Measurements from ENCODE around the gene SIPA1L3. TPM values are rescaled to one million over a fixed set of nuclear protein-coding genes. Genes with fewer than 3 reads are reported as not detected.

The SIPA1L3 gene
- polyA plus RNA-seq, 2 of the 4 experiments (the other 2 are of a cell fraction), result 28.9 to 50.6 TPM

DNA sequence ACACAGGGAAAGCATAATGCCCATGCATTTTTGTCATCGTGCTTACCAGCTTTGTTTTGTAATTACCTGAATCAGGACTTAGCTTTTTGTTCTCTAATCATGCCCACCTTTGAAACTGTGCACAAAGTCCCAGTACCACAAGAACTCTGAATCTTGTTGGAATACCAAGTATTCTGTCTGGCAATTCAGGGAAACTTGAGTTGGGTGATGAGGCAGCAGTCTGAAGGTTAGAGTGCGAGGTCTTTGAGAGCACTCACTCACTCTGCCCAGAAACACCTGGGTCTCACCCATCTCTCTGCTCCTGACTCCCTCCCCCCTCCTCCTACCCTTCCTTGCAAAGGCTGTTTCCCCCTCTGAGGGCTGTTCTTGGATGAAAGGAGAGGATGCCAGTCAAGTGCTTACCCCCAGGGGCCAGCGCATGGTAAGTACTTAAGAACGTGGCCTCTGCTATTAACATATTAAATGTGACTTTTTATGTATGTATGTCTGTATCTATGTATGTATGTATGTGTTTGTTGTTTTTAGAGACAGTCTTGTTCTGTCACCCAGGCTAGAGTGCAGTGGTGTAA is 22.4 kb downstream of the SIPA1L3 start:
- FAIRE-seq (peak; percentile 18), ATAC-seq (no peak), DNase-seq (ENCODE audit: low read depth in 1 of 2, low spot score in 1 of 2) (no peak)
- H3K27ac ChIP-seq, result peak overlapping the region; percentile 32 to 50; a peak in 5 of 6 replicates
- H3K4me1 ChIP-seq, result peaks cover 67% of the 10 kb centered on the region
- ChIA-PET POLR2A (no interaction called here), CTCF (interaction anchor here (0.6 to 16.3 kb wide), 5 partner anchors 11 to 85 kb away, joined by 3 to 230 read pairs (median 20); partner anchors contain the start of genes SIPA1L3 and WDR87)
- TF ChIP-seq BHLHE40 (IDR thresholded peaks at IDR 0.05; ENCODE audit: low read depth, low read length) (no peak), ESRRA (IDR thresholded peaks at IDR 0.05; ENCODE audit: borderline replicate concordance, low read length) (no peak), CBX8 (IDR thresholded peaks at IDR 0.05) (no peak), POLR2A (IDR thresholded peaks at IDR 0.05; ENCODE audit: low read length) (no peak), CBX2 (IDR thresholded peaks at IDR 0.05; ENCODE audit: borderline replicate concordance, low read depth) (no peak), ZSCAN20 (CRISPR knock-in tag; IDR thresholded peaks at IDR 0.05) (no peak), KDM5A (IDR thresholded peaks at IDR 0.05) (no peak), JUNB (IDR thresholded peaks at IDR 0.05) (no peak), CHD2 (IDR thresholded peaks at IDR 0.05; ENCODE audit: low read length, partially characterized antibody) (no peak), NR3C1 (IDR thresholded peaks at IDR 0.05) (no peak), JUN (IDR thresholded peaks at IDR 0.05) (no peak), SREBF2 (IDR thresholded peaks at IDR 0.05) (no peak), RNF2 (IDR thresholded peaks at IDR 0.05; ENCODE audit: borderline replicate concordance, low read depth) (no peak), HOXB5 (CRISPR knock-in tag; IDR thresholded peaks at IDR 0.05) (no peak), RARB (CRISPR knock-in tag; IDR thresholded peaks at IDR 0.05) (no peak)
- TF ChIP-seq, protein P1, sequence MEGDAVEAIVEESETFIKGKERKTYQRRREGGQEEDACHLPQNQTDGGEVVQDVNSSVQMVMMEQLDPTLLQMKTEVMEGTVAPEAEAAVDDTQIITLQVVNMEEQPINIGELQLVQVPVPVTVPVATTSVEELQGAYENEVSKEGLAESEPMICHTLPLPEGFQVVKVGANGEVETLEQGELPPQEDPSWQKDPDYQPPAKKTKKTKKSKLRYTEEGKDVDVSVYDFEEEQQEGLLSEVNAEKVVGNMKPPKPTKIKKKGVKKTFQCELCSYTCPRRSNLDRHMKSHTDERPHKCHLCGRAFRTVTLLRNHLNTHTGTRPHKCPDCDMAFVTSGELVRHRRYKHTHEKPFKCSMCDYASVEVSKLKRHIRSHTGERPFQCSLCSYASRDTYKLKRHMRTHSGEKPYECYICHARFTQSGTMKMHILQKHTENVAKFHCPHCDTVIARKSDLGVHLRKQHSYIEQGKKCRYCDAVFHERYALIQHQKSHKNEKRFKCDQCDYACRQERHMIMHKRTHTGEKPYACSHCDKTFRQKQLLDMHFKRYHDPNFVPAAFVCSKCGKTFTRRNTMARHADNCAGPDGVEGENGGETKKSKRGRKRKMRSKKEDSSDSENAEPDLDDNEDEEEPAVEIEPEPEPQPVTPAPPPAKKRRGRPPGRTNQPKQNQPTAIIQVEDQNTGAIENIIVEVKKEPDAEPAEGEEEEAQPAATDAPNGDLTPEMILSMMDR (IDR thresholded peaks at IDR 0.05), result no peak
- TF ChIP-seq, protein P2, sequence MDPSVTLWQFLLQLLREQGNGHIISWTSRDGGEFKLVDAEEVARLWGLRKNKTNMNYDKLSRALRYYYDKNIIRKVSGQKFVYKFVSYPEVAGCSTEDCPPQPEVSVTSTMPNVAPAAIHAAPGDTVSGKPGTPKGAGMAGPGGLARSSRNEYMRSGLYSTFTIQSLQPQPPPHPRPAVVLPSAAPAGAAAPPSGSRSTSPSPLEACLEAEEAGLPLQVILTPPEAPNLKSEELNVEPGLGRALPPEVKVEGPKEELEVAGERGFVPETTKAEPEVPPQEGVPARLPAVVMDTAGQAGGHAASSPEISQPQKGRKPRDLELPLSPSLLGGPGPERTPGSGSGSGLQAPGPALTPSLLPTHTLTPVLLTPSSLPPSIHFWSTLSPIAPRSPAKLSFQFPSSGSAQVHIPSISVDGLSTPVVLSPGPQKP (IDR thresholded peaks at IDR 0.05; ENCODE audit: low read depth, low read length), result no peak
- TF ChIP-seq, protein P3, sequence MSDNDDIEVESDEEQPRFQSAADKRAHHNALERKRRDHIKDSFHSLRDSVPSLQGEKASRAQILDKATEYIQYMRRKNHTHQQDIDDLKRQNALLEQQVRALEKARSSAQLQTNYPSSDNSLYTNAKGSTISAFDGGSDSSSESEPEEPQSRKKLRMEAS (IDR thresholded peaks at IDR 0.05), result no peak
- TF ChIP-seq, protein P4, sequence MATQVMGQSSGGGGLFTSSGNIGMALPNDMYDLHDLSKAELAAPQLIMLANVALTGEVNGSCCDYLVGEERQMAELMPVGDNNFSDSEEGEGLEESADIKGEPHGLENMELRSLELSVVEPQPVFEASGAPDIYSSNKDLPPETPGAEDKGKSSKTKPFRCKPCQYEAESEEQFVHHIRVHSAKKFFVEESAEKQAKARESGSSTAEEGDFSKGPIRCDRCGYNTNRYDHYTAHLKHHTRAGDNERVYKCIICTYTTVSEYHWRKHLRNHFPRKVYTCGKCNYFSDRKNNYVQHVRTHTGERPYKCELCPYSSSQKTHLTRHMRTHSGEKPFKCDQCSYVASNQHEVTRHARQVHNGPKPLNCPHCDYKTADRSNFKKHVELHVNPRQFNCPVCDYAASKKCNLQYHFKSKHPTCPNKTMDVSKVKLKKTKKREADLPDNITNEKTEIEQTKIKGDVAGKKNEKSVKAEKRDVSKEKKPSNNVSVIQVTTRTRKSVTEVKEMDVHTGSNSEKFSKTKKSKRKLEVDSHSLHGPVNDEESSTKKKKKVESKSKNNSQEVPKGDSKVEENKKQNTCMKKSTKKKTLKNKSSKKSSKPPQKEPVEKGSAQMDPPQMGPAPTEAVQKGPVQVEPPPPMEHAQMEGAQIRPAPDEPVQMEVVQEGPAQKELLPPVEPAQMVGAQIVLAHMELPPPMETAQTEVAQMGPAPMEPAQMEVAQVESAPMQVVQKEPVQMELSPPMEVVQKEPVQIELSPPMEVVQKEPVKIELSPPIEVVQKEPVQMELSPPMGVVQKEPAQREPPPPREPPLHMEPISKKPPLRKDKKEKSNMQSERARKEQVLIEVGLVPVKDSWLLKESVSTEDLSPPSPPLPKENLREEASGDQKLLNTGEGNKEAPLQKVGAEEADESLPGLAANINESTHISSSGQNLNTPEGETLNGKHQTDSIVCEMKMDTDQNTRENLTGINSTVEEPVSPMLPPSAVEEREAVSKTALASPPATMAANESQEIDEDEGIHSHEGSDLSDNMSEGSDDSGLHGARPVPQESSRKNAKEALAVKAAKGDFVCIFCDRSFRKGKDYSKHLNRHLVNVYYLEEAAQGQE (IDR thresholded peaks at IDR 0.05), result no peak
- no peak overlapping the region for H3K4me3 ChIP-seq
- 68% methylated on average over 4 of the region's 4 CpGs for WGBS (ENCODE audit: missing lambda C conversion rate)
- peak overlapping the region; percentile 49 for H3K4me2 ChIP-seq
- 0 out of 3 replicates have a peak, but pooled peaks cover 4% of the 10 kb centered on the region for H3K9me3 ChIP-seq

DNA sequence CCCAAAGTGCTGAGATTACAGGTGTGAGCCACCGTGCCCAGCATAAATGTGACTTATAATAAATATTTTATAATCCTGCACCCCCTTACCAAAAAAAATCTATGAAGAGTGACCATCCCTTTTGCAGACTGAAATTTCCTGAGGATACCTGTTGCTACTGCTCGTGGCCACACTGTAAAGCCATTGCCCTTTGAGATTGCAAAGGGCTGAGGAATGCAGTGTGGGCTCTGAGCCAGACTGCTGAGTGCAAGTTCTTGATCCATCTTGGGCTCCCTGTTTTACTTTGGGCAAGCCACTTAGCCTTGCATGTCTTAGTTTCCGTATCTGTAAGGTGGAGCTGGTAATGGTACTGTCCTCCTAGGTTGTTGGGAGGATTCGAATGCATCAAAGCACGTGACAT is 23.4 kb downstream of the SIPA1L3 start:
- ChIA-PET CTCF (interaction anchor here (0.6 to 5.2 kb wide), 15 partner anchors 10 to 1087 kb away, joined by 3 to 57 read pairs (median 10); partner anchors contain the start of genes SIPA1L3 and WDR87), POLR2A (interaction anchor here (4.2 kb wide), 1 partner anchor 23 kb away, joined by 57 read pairs; the partner anchor contains the start of genes SIPA1L3 and WDR87)
- Histone ChIP-seq H3K9me3 (peaks cover 12% of the 10 kb centered on the region), H3K4me1 (peaks cover 71% of the 10 kb centered on the region), H3K27ac (peak overlapping the region; percentile 88 to 95), H3K4me3 (no peak overlapping the region), H3K4me2 (0 out of 3 replicates have a peak overlapping the region, but pooled peaks have one; percentile 95)
- FAIRE-seq, result no peak
- WGBS (ENCODE audit: missing lambda C conversion rate), result 86% methylated on average over 5 of the region's 5 CpGs
- ATAC-seq, result no peak
- DNase-seq (ENCODE audit: low read depth in 1 of 2, low spot score in 1 of 2), result no peak
- TF ChIP-seq ESRRA (IDR thresholded peaks at IDR 0.05; ENCODE audit: borderline replicate concordance, low read length) (no peak), CBX2 (IDR thresholded peaks at IDR 0.05; ENCODE audit: borderline replicate concordance, low read depth) (no peak), KDM5A (IDR thresholded peaks at IDR 0.05) (no peak), MAFK (IDR thresholded peaks at IDR 0.05; ENCODE audit: partially characterized antibody) (no peak), RFX5 (IDR thresholded peaks at IDR 0.05) (no peak), PHF8 (IDR thresholded peaks at IDR 0.05; ENCODE audit: borderline replicate concordance, low read depth) (no peak), HOXB13 (CRISPR knock-in tag; IDR thresholded peaks at IDR 0.05; ENCODE audit: low read depth) (no peak), ZFP36 (IDR thresholded peaks at IDR 0.05; ENCODE audit: borderline replicate concordance, partially characterized antibody) (no peak)
- TF ChIP-seq, protein P5, sequence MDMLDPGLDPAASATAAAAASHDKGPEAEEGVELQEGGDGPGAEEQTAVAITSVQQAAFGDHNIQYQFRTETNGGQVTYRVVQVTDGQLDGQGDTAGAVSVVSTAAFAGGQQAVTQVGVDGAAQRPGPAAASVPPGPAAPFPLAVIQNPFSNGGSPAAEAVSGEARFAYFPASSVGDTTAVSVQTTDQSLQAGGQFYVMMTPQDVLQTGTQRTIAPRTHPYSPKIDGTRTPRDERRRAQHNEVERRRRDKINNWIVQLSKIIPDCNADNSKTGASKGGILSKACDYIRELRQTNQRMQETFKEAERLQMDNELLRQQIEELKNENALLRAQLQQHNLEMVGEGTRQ (IDR thresholded peaks at IDR 0.05), result no peak
- TF ChIP-seq, protein P6, sequence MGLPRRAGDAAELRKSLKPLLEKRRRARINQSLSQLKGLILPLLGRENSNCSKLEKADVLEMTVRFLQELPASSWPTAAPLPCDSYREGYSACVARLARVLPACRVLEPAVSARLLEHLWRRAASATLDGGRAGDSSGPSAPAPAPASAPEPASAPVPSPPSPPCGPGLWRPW (IDR thresholded peaks at IDR 0.05), result no peak
